Posterior vena cava (tissue), 2 donors: ENCODE results near the gene EIF5A2. TPM values are rescaled to one million over a fixed set of nuclear protein-coding genes. Genes with fewer than 3 reads are reported as not detected.

Experiments used
- DNase-seq: peaks from one replicate; pipeline ENCODE4 v3.0.0-alpha.2; 2020; ENCODE audit warnings: low spot score
- intact Hi-C, 2 donors: fragments of 100-400 bp; cut with DNase I; formaldehyde crosslinking; loops; one replicate each; pipeline versions ENCODE4 v1.14.1 to v1.14.2; 2022 to 2023
- total RNA-seq, 2 donors: library from RNA; stranded (reverse); fragmentation: NEBNext Ultra II Directional; extraction: Animal tissue kit (Norgen Biotek cat#: 25700); gene quantifications; one replicate each; pipeline ENCODE4 v1.2.1, GENCODE V29; 2021
- donor health status: DM: yes; HTN: yes; CAD: no.
- donor health status: DM: yes; HTN: yes; CAD: no.

EIF5A2 gene
- total RNA-seq, 2 donors from 2014 or later: 18.1 to 21.1 TPM

- intact Hi-C loops: no loop called here
These were observed 43.8 kb downstream of the EIF5A2 start for GRCh38 chr3:170864525-170865208.

GRCh38 chr3:170863816-170864215 is 44.6 kb downstream of the EIF5A2 start:
- intact Hi-C loops: no loop called here
- no peak for DNase-seq

More at GRCh38 chr3:170864525-170865208, 43.8 kb downstream of the EIF5A2 start:
- DNase-seq: no peak

- DNase-seq: no peak
- intact Hi-C loops: no loop called here
These were observed 45.6 kb downstream of the EIF5A2 start for GRCh38 chr3:170862618-170863374.

- no peak for DNase-seq
- intact Hi-C loops: no loop called here
These were observed 49.8 kb downstream of the EIF5A2 start for GRCh38 chr3:170858599-170858998.

- no peak for DNase-seq
- intact Hi-C loops: no loop called here
These were observed 56.1 kb downstream of the EIF5A2 start for GRCh38 chr3:170852324-170852723.

- DNase-seq: no peak
- intact Hi-C loops: no loop called here
These were observed 60.0 kb downstream of the EIF5A2 start for GRCh38 chr3:170848292-170848917.

GRCh38 chr3:170844377-170844776 is 64.1 kb downstream of the EIF5A2 start:
- DNase-seq: no peak
- intact Hi-C loops: no loop called here

- intact Hi-C loops: no loop called here
- no peak for DNase-seq
These were observed 68.1 kb downstream of the EIF5A2 start for GRCh38 chr3:170840291-170840859.

- intact Hi-C loops: no loop called here
- no peak for DNase-seq
These were observed 68.8 kb downstream of the EIF5A2 start for GRCh38 chr3:170839518-170840100.

Other genes starting within 250 kb of the EIF5A2 start
- gene RPL22L1, start 38.4 kb downstream of the EIF5A2 start, total RNA-seq: 10 to 100 TPM; 61.2 to 62.1 TPM
- gene SLC2A2, start 118.1 kb upstream of the EIF5A2 start, total RNA-seq: not detected